ENCODE results near the gene CRKL.

The CRKL gene

DNA sequence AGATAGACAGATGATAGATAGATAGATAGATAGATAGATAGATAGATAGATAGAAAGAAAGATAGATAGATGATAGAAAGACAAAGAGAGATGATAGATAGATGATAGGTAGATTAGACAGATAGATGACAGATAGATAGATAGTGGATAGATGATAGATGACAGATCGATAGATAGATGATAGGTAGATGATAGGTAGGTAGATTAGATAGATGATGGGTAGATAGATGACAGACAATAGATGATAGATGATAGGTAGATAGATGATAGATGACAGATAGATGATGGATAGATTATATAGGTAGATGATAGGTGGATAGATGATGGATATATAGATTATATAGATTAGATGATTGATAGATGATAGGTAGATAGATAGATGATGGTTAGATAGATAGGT is 69.2 kb downstream of the CRKL start:
- no peak overlapping the region for H3K27ac ChIP-seq (ENCODE audit: low read length)
- ATAC-seq (ENCODE audit: insufficient read depth, low read depth) (no peak), DNase-seq (no peak)
- H3K36me3 ChIP-seq (ENCODE audit: insufficient read depth, low read length), result peaks cover 60% of the 10 kb centered on the region
- no peak overlapping the region for H3K4me2 ChIP-seq (ENCODE audit: insufficient read depth, low read length)
- TF ChIP-seq, protein P1, sequence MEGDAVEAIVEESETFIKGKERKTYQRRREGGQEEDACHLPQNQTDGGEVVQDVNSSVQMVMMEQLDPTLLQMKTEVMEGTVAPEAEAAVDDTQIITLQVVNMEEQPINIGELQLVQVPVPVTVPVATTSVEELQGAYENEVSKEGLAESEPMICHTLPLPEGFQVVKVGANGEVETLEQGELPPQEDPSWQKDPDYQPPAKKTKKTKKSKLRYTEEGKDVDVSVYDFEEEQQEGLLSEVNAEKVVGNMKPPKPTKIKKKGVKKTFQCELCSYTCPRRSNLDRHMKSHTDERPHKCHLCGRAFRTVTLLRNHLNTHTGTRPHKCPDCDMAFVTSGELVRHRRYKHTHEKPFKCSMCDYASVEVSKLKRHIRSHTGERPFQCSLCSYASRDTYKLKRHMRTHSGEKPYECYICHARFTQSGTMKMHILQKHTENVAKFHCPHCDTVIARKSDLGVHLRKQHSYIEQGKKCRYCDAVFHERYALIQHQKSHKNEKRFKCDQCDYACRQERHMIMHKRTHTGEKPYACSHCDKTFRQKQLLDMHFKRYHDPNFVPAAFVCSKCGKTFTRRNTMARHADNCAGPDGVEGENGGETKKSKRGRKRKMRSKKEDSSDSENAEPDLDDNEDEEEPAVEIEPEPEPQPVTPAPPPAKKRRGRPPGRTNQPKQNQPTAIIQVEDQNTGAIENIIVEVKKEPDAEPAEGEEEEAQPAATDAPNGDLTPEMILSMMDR (IDR thresholded peaks at IDR 0.05; ENCODE audit: borderline replicate concordance, extremely low read depth, low read length, poor library complexity, severe bottlenecking), result no peak
- TF ChIP-seq EZH2 (IDR thresholded peaks at IDR 0.05; ENCODE audit: borderline replicate concordance, low read depth, low read length, severe bottlenecking), result no peak
- H2AFZ ChIP-seq (ENCODE audit: low read depth, low read length), result no peak overlapping the region
- peaks cover 28% of the 10 kb centered on the region for H3K79me2 ChIP-seq (ENCODE audit: insufficient read depth, low read length)
- H3K27me3 ChIP-seq (ENCODE audit: insufficient read depth, low read length, poor library complexity), result no peaks in the 10 kb centered on the region
- H3K4me1 ChIP-seq (ENCODE audit: insufficient read depth, low read length), result peaks cover 22% of the 10 kb centered on the region
- H3K9me3 ChIP-seq (ENCODE audit: insufficient read depth, low read length, severe bottlenecking), result no peaks in the 10 kb centered on the region
- no peak overlapping the region for H3K4me3 ChIP-seq (ENCODE audit: low read depth in 1 of 2, low read length in 2 of 2)
- no peaks in the 10 kb centered on the region for H4K20me1 ChIP-seq (ENCODE audit: insufficient read depth, low read length)
- no peak overlapping the region for H3K9ac ChIP-seq (ENCODE audit: low read depth, low read length)

DNA sequence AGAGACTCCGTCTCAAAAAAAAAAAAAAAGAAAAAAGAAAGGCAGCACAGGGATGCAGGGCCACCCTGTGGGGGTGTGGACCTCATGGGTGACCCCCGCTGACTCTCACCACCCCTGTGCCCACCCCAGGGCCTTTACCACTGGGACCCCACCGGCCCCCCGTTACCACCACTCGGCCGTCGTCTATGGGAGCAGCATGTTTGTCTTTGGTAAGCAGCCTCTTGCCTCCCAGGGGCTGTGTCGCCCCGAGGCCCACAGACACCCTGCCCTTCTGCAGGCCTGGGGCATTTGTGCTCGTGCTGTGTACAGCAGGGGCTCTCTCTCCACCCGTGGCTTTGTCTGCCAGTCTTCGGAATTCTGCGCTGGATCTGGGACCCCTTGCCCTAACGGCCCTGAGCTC is 70.2 kb downstream of the CRKL start:
- H2AFZ ChIP-seq (ENCODE audit: low read depth, low read length), result no peak overlapping the region
- DNase-seq (no peak), ATAC-seq (ENCODE audit: insufficient read depth, low read depth) (no peak)
- H3K4me3 ChIP-seq (ENCODE audit: low read depth in 1 of 2, low read length in 2 of 2), result no peak overlapping the region
- H3K9ac ChIP-seq (ENCODE audit: low read depth, low read length), result no peak overlapping the region
- no peak overlapping the region for H3K4me2 ChIP-seq (ENCODE audit: insufficient read depth, low read length)
- no peaks in the 10 kb centered on the region for H3K27me3 ChIP-seq (ENCODE audit: insufficient read depth, low read length, poor library complexity)
- peaks cover 17% of the 10 kb centered on the region for H3K4me1 ChIP-seq (ENCODE audit: insufficient read depth, low read length)
- H4K20me1 ChIP-seq (ENCODE audit: insufficient read depth, low read length), result no peaks in the 10 kb centered on the region
- peaks cover 70% of the 10 kb centered on the region for H3K36me3 ChIP-seq (ENCODE audit: insufficient read depth, low read length)
- peaks cover 18% of the 10 kb centered on the region for H3K79me2 ChIP-seq (ENCODE audit: insufficient read depth, low read length)
- TF ChIP-seq, protein P1 (IDR thresholded peaks at IDR 0.05; ENCODE audit: borderline replicate concordance, extremely low read depth, low read length, poor library complexity, severe bottlenecking), result no peak
- no peak for TF ChIP-seq EZH2 (IDR thresholded peaks at IDR 0.05; ENCODE audit: borderline replicate concordance, low read depth, low read length, severe bottlenecking)
- H3K27ac ChIP-seq (ENCODE audit: low read length), result no peak overlapping the region
- H3K9me3 ChIP-seq (ENCODE audit: insufficient read depth, low read length, severe bottlenecking), result no peaks in the 10 kb centered on the region

DNA sequence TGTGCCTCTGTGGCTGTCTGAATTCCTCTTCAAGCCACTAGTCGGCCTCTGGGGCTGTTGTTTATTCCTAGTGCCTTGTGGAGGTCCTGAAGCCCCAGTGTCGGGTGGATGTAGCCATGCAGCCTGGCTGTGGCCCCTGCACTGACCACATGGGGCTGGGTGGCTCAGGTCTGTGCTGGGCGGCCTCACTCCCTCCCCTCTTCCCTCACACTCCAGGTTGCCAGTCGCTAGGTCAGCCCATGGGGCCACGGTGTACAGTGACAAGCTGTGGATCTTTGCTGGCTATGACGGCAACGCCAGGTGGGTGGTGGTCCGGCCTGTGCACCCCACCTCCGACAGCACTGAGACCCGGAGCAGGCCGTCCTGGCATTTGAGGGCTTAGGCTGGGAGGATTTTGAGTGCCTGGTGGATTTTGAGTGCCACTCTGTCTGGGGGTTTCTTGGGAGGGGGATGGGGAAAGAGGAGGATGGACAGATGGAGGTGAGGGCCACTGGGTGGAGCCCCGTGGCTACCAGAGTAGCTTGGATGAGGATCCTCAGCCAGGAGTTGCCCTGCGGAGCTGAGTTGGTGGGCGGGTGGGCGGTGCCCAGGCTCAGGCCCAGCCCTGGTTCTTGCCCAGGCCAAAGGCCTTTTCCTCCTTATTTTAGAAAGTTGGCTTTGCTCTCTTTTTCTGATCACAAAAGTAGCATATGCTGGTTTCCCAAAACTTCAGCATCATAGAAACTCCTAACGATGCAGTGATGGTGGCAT is 71.5 kb downstream of the CRKL start:
- Histone ChIP-seq H3K9ac (ENCODE audit: low read depth, low read length) (no peak overlapping the region), H3K36me3 (ENCODE audit: insufficient read depth, low read length) (peaks cover 78% of the 10 kb centered on the region), H4K20me1 (ENCODE audit: insufficient read depth, low read length) (no peaks in the 10 kb centered on the region), H3K79me2 (ENCODE audit: insufficient read depth, low read length) (peaks cover 5% of the 10 kb centered on the region; the same call in 1 of the 2 replicates), H3K9me3 (ENCODE audit: insufficient read depth, low read length, severe bottlenecking) (no peaks in the 10 kb centered on the region), H3K4me3 (ENCODE audit: low read depth in 1 of 2, low read length in 2 of 2) (no peak overlapping the region), H2AFZ (ENCODE audit: low read depth, low read length) (no peak overlapping the region), H3K27me3 (ENCODE audit: insufficient read depth, low read length, poor library complexity) (no peaks in the 10 kb centered on the region), H3K27ac (ENCODE audit: low read length) (no peak overlapping the region), H3K4me2 (ENCODE audit: insufficient read depth, low read length) (no peak overlapping the region), H3K4me1 (ENCODE audit: insufficient read depth, low read length) (peaks cover 3% of the 10 kb centered on the region)
- DNase-seq, result no peak
- ATAC-seq (ENCODE audit: insufficient read depth, low read depth), result no peak
- no peak for TF ChIP-seq EZH2 (IDR thresholded peaks at IDR 0.05; ENCODE audit: borderline replicate concordance, low read depth, low read length, severe bottlenecking)
- TF ChIP-seq, protein P1 (IDR thresholded peaks at IDR 0.05; ENCODE audit: borderline replicate concordance, extremely low read depth, low read length, poor library complexity, severe bottlenecking), result no peak

All from DND-41 (cell line).